Astrocyte (in vitro differentiated cells and primary cell): ENCODE results near the gene METTL1. TPM values are rescaled to one million over a fixed set of nuclear protein-coding genes. Genes with fewer than 3 reads are reported as not detected.

Experiments used
- DNase-seq: peaks from one replicate; pipeline ENCODE4 v3.0.0-alpha.2; 2010; ENCODE audit warnings: low read depth
- FAIRE-seq: peaks from 2 replicates; lab custom pipeline; 2011; peaks lifted over from hg19 to GRCh38; lab: Jason Lieb, UNC
- H2AFZ ChIP-seq: 2 replicates; pipeline ENCODE4 v1.6.0; 2012; ENCODE audit warnings: low read depth, low read length, inconsistent platforms
- H3K27ac ChIP-seq: 2 replicates; pipeline ENCODE4 v1.5.1; 2011; ENCODE audit warnings: low read depth, low read length, inconsistent platforms
- H3K27me3 ChIP-seq: 2 replicates; pipeline ENCODE4 v1.6.0; 2011; ENCODE audit warnings: low read length, inconsistent platforms; ENCODE audit not compliant: insufficient read depth
- H3K36me3 ChIP-seq: 2 replicates; pipeline ENCODE4 v1.5.1; 2011; ENCODE audit warnings: low read length, inconsistent platforms; ENCODE audit not compliant: insufficient read depth
- H3K4me1 ChIP-seq: 2 replicates; pipeline ENCODE4 v1.5.1; 2011; ENCODE audit warnings: low read length, inconsistent platforms; ENCODE audit not compliant: insufficient read depth
- H3K4me2 ChIP-seq: 2 replicates; pipeline ENCODE4 v1.6.0; 2012; ENCODE audit warnings: low read length, inconsistent platforms
- H3K4me3 ChIP-seq: 2 replicates; pipeline ENCODE4 v1.5.1; 2011; ENCODE audit warnings: low read depth, mild to moderate bottlenecking, low read length, inconsistent platforms; ENCODE audit not compliant: insufficient read depth
- H3K79me2 ChIP-seq: 2 replicates; pipeline ENCODE4 v1.6.0; 2012; ENCODE audit warnings: mild to moderate bottlenecking, low read length, inconsistent platforms; ENCODE audit not compliant: insufficient read depth
- H3K9ac ChIP-seq: 2 replicates; pipeline ENCODE4 v1.6.0; 2012; ENCODE audit warnings: mild to moderate bottlenecking, low read length, inconsistent platforms
- H3K9me3 ChIP-seq: 2 replicates; pipeline ENCODE4 v1.5.1; 2012; ENCODE audit warnings: low read depth, mild to moderate bottlenecking, low read length, inconsistent platforms; ENCODE audit not compliant: insufficient read depth
- H4K20me1 ChIP-seq: 2 replicates; pipeline ENCODE4 v1.6.0; 2012; ENCODE audit warnings: low read length, inconsistent platforms; ENCODE audit not compliant: insufficient read depth
- H3K27ac Mint-ChIP-seq: one replicate; pipeline ENCODE4 v1.8.0; 2021; ENCODE audit warnings: mild to moderate bottlenecking, mixed read lengths; ENCODE audit not compliant: unreplicated experiment
- H3K27me3 Mint-ChIP-seq: one replicate; pipeline ENCODE4 v1.8.0; 2021; ENCODE audit warnings: low read depth, mixed read lengths; ENCODE audit not compliant: unreplicated experiment
- H3K36me3 Mint-ChIP-seq: one replicate; pipeline ENCODE4 v1.8.0; 2021; ENCODE audit warnings: low read depth, mixed read lengths; ENCODE audit not compliant: unreplicated experiment
- H3K4me1 Mint-ChIP-seq: one replicate; pipeline ENCODE4 v1.8.0; 2021; ENCODE audit warnings: low read depth, mixed read lengths; ENCODE audit not compliant: unreplicated experiment
- H3K4me3 Mint-ChIP-seq: one replicate; pipeline ENCODE4 v1.8.0; 2021; ENCODE audit warnings: mild to moderate bottlenecking, moderate library complexity, mixed read lengths; ENCODE audit not compliant: unreplicated experiment
- H3K9me3 Mint-ChIP-seq: one replicate; pipeline ENCODE4 v1.8.0; 2021; ENCODE audit warnings: mild to moderate bottlenecking, mixed read lengths; ENCODE audit not compliant: unreplicated experiment
- EZH2 ChIP-seq: IDR thresholded peaks from 2 replicates; pipeline ENCODE4 v1.6.1; 2012; ENCODE audit warnings: mild to moderate bottlenecking, low read length, inconsistent platforms; ENCODE audit not compliant: insufficient read depth
- total RNA-seq: library from RNA; stranded (reverse); gene quantifications from 2 replicates; pipeline ENCODE4 v1.2.1, GENCODE V29; 2021
- TF ChIP-seq, protein P1 (sequence below): IDR thresholded peaks from 2 replicates; pipeline ENCODE4 v1.5.1; 2011; ENCODE audit warnings: low read depth, mild to moderate bottlenecking, inconsistent platforms, low read length, moderate library complexity; ENCODE audit not compliant: insufficient read depth

Gene METTL1
- total RNA-seq, 1 donor from 2014 or later = 21.1 TPM

DNA sequence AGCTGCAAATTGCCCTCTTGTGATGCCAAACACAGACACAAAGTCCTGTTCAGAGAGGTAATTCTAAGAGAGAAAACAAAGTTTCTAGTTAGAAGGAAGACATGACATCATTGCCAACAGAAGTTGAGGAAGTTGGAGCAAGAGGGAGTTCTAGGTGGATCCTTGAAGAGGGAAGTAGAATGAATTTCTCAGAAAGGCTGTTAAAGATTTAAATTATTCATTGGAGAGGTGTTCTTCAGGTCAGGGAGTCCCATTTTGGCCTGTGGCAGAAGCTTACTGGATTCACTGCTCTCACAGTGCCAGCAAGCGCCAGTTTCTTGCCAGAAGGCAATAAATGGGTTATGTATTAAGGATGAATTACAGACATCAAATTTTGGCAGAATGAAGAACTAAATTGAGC lies 26.0 kb upstream of the METTL1 start:
- no peak overlapping the region for H3K27ac ChIP-seq
- no peaks in the 10 kb centered on the region for H3K9me3 ChIP-seq
- no peak for TF ChIP-seq EZH2
- TF ChIP-seq, protein P1, sequence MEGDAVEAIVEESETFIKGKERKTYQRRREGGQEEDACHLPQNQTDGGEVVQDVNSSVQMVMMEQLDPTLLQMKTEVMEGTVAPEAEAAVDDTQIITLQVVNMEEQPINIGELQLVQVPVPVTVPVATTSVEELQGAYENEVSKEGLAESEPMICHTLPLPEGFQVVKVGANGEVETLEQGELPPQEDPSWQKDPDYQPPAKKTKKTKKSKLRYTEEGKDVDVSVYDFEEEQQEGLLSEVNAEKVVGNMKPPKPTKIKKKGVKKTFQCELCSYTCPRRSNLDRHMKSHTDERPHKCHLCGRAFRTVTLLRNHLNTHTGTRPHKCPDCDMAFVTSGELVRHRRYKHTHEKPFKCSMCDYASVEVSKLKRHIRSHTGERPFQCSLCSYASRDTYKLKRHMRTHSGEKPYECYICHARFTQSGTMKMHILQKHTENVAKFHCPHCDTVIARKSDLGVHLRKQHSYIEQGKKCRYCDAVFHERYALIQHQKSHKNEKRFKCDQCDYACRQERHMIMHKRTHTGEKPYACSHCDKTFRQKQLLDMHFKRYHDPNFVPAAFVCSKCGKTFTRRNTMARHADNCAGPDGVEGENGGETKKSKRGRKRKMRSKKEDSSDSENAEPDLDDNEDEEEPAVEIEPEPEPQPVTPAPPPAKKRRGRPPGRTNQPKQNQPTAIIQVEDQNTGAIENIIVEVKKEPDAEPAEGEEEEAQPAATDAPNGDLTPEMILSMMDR = no peak
- H3K36me3 ChIP-seq = peaks cover 24% of the 10 kb centered on the region
- peaks cover 13% of the 10 kb centered on the region for H3K4me1 ChIP-seq
- H4K20me1 ChIP-seq = no peaks in the 10 kb centered on the region
- FAIRE-seq = no peak
- no peaks in the 10 kb centered on the region for H3K79me2 ChIP-seq
- Mint-ChIP-seq H3K27ac (no peak overlapping the region), H3K27me3 (no peaks in the 10 kb centered on the region), H3K4me1 (peaks cover 9% of the 10 kb centered on the region), H3K4me3 (no peak overlapping the region), H3K9me3 (no peaks in the 10 kb centered on the region), H3K36me3 (peaks cover 17% of the 10 kb centered on the region)
- no peak for DNase-seq
- H3K4me3 ChIP-seq = no peak overlapping the region
- H3K27me3 ChIP-seq = no peaks in the 10 kb centered on the region
- H3K9ac ChIP-seq = no peak overlapping the region
- no peak overlapping the region for H3K4me2 ChIP-seq
- no peak overlapping the region for H2AFZ ChIP-seq

DNA sequence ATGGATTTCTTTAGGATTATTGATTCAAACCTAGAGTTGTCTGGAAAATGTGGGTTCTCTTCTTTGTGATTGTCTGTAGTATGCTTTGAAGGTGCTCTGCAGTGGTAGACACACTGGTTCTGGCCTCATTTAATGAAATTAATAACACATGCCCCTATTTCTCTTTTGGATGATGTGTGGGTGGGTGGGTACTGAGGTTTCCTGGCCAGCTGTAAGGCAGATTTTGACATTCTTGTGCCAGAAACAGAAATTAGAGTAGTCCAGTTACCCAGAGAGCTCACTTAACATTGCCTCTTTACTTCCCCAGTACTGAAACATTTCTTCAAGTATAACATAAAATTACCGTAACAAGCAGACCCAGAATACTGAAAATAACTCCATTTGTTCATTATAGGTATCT lies 25.1 kb upstream of the METTL1 start:
- no peak overlapping the region for H3K27ac ChIP-seq
- peaks cover 21% of the 10 kb centered on the region for H3K36me3 ChIP-seq
- H3K9ac ChIP-seq = no peak overlapping the region
- no peaks in the 10 kb centered on the region for H3K9me3 ChIP-seq
- peaks cover 13% of the 10 kb centered on the region for H3K4me1 ChIP-seq
- Mint-ChIP-seq H3K9me3 (no peaks in the 10 kb centered on the region), H3K4me1 (peaks cover 9% of the 10 kb centered on the region), H3K27me3 (no peaks in the 10 kb centered on the region), H3K36me3 (peaks cover 19% of the 10 kb centered on the region), H3K4me3 (no peak overlapping the region), H3K27ac (no peak overlapping the region)
- no peak for FAIRE-seq
- no peaks in the 10 kb centered on the region for H3K27me3 ChIP-seq
- H3K4me2 ChIP-seq = no peak overlapping the region
- H3K4me3 ChIP-seq = no peak overlapping the region
- DNase-seq = no peak
- no peaks in the 10 kb centered on the region for H3K79me2 ChIP-seq
- no peak overlapping the region for H2AFZ ChIP-seq
- no peaks in the 10 kb centered on the region for H4K20me1 ChIP-seq
- TF ChIP-seq, protein P1 = no peak
- TF ChIP-seq EZH2 = no peak

DNA sequence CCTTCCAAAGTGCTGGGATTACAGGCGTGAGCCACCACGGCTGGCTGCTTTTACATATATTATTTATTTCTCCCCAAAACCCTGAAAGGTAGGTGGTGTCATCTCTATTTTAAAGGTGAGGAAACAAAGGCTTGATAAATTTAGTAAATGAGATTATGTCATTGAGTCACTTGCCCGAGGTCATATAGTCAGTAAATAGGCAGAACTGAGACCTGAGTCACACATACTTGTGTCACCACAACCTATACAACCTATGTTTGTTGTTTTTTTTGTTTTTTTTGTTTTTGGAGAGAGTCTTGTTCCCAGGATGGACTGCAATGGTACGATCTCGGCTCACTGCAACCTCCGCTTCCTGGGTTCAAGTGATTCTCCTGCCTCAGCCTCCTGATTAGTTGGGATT lies 23.4 kb upstream of the METTL1 start:
- Histone ChIP-seq H3K36me3 (peaks cover 21% of the 10 kb centered on the region), H3K27ac (peak overlapping the region; percentile 13), H3K9ac (no peak overlapping the region), H2AFZ (no peak overlapping the region), H3K27me3 (no peaks in the 10 kb centered on the region), H3K4me1 (peaks cover 13% of the 10 kb centered on the region), H4K20me1 (no peaks in the 10 kb centered on the region), H3K4me3 (no peak overlapping the region), H3K9me3 (no peaks in the 10 kb centered on the region), H3K79me2 (no peaks in the 10 kb centered on the region), H3K4me2 (no peak overlapping the region)
- Mint-ChIP-seq H3K4me1 (peaks cover 9% of the 10 kb centered on the region), H3K4me3 (no peak overlapping the region), H3K9me3 (no peaks in the 10 kb centered on the region), H3K36me3 (peaks cover 15% of the 10 kb centered on the region), H3K27ac (peak overlapping the region; percentile 41), H3K27me3 (no peaks in the 10 kb centered on the region)
- DNase-seq (no peak), FAIRE-seq (no peak)
- TF ChIP-seq, protein P1 = no peak
- no peak for TF ChIP-seq EZH2
